RPMI7951 (cell line): ENCODE measurements around the gene ANAPC15. TPM values are rescaled to one million over a fixed set of nuclear protein-coding genes. Genes with fewer than 3 reads are reported as not detected.
"Not testable (repeated sequence)": the region's sequence is repeated elsewhere in the genome, so short reads cannot be mapped to it uniquely, and the experiment has no call there.

Experiments used
- DNase-seq: peaks from one replicate; pipeline ENCODE4 v3.0.0-alpha.2; 2012; ENCODE audit warnings: low read depth
- total RNA-seq: library from RNA; depleted of rRNA; stranded (reverse); fragments of >200 nt; shearing (Covaris generic); gene quantifications from 2 replicates; pipeline ENCODE4 v1.2.3, GENCODE V29; 2014; rRNA removed

Gene ANAPC15
- total RNA-seq = 67.8 and 78.1 TPM in 2 replicates

GRCh38 chr11:72112143-72112977, at the start of gene ANAPC15:
Gene ANAPC15 (minus strand): TSS chr11:72112695. CDS start chr11:72111276, 1,419 bp downstream.
- DNase-seq = peak; percentile 100

- DNase-seq = no peak
Measured at GRCh38 chr11:72160319-72160718, 47.8 kb upstream of the ANAPC15 start.

GRCh38 chr11:72157131-72157530, 44.6 kb upstream of the ANAPC15 start:
- no peak for DNase-seq

GRCh38 chr11:72155751-72156150, 43.3 kb upstream of the ANAPC15 start:
- DNase-seq = no peak

GRCh38 chr11:72154816-72155215, 42.3 kb upstream of the ANAPC15 start:
- no peak for DNase-seq

- not testable (repeated sequence) for DNase-seq
Measured at GRCh38 chr11:72153874-72154273, 41.4 kb upstream of the ANAPC15 start.

- DNase-seq = no peak
Measured at GRCh38 chr11:72150882-72151281, 38.4 kb upstream of the ANAPC15 start.

- DNase-seq = no peak
Measured at GRCh38 chr11:72146625-72147024, 34.1 kb upstream of the ANAPC15 start.

- DNase-seq = peak; percentile 64
Measured at GRCh38 chr11:72144807-72145565, 32.5 kb upstream of the ANAPC15 start.

GRCh38 chr11:72142543-72142942, 30.0 kb upstream of the ANAPC15 start:
- DNase-seq = not testable (repeated sequence)

GRCh38 chr11:72142086-72142485, 29.6 kb upstream of the ANAPC15 start:
- peak; percentile 20 for DNase-seq

GRCh38 chr11:72141066-72141465, 28.6 kb upstream of the ANAPC15 start:
- DNase-seq = peak; percentile 95

GRCh38 chr11:72140661-72141060, 28.2 kb upstream of the ANAPC15 start:
- DNase-seq = peak; percentile 73

GRCh38 chr11:72139500-72139899, 27.0 kb upstream of the ANAPC15 start:
- no peak for DNase-seq

GRCh38 chr11:72138821-72139390, 26.4 kb upstream of the ANAPC15 start:
- no peak for DNase-seq

- DNase-seq = no peak
Measured at GRCh38 chr11:72136684-72137262, 24.3 kb upstream of the ANAPC15 start.

- no peak for DNase-seq
Measured at GRCh38 chr11:72135891-72136683, 23.6 kb upstream of the ANAPC15 start.

- DNase-seq = not testable (repeated sequence)
Measured at GRCh38 chr11:72135473-72135872, 23.0 kb upstream of the ANAPC15 start, which contains the start of gene FOLR3. Gene FOLR3 (plus strand): TSS chr11:72135725. CDS start chr11:72135953, 228 bp downstream.

GRCh38 chr11:72132646-72133045, 20.2 kb upstream of the ANAPC15 start:
- DNase-seq = no peak

- DNase-seq = no peak
Measured at GRCh38 chr11:72129381-72129780, 16.9 kb upstream of the ANAPC15 start.

GRCh38 chr11:72127923-72128322, 15.4 kb upstream of the ANAPC15 start:
- no peak for DNase-seq
